ENCODE data around the gene EXOSC7.

EXOSC7 gene

GRCh38 chr3:44992555-44993470 lies 16.8 kb downstream of the EXOSC7 start:
- DNase-seq (ENCODE audit: extremely low read depth, low read depth) = no peak
- TF ChIP-seq CTCF (IDR thresholded peaks at IDR 0.05; ENCODE audit: low read depth, low read length) = peak; percentile 58

- DNase-seq (ENCODE audit: extremely low read depth, low read depth) = peak; percentile 85
- no peak for TF ChIP-seq CTCF (IDR thresholded peaks at IDR 0.05; ENCODE audit: low read depth, low read length)
Measured at GRCh38 chr3:44993471-44994205, 17.6 kb downstream of the EXOSC7 start.

GRCh38 chr3:44995142-44995770 lies 19.2 kb downstream of the EXOSC7 start:
- DNase-seq (ENCODE audit: extremely low read depth, low read depth) = peak; percentile 81
- no peak for TF ChIP-seq CTCF (IDR thresholded peaks at IDR 0.05; ENCODE audit: low read depth, low read length)

- no peak for DNase-seq (ENCODE audit: extremely low read depth, low read depth)
- TF ChIP-seq CTCF (IDR thresholded peaks at IDR 0.05; ENCODE audit: low read depth, low read length) = no peak
Measured at GRCh38 chr3:44996556-44996969, 20.5 kb downstream of the EXOSC7 start.

GRCh38 chr3:44999782-45000181 lies 23.7 kb downstream of the EXOSC7 start:
- DNase-seq (ENCODE audit: extremely low read depth, low read depth) = no peak
- no peak for TF ChIP-seq CTCF (IDR thresholded peaks at IDR 0.05; ENCODE audit: low read depth, low read length)

GRCh38 chr3:45000823-45001222 lies 24.8 kb downstream of the EXOSC7 start:
- TF ChIP-seq CTCF (IDR thresholded peaks at IDR 0.05; ENCODE audit: low read depth, low read length) = no peak
- no peak for DNase-seq (ENCODE audit: extremely low read depth, low read depth)

Measured in AG09319 (cell line).